ENCODE data around the gene ANKK1.

Gene ANKK1

GRCh38 chr11:113446112-113446511 is 58.5 kb downstream of the ANKK1 start:
- no peak overlapping the region for H3K4me3 ChIP-seq (IDR thresholded peaks at IDR 0.05; ENCODE audit: insufficient read depth, low read depth, low read length)
- H3K4me1 ChIP-seq (ENCODE audit: low read depth, poor library complexity, severe bottlenecking) = no peaks in the 10 kb centered on the region
- H3K36me3 ChIP-seq (ENCODE audit: insufficient read depth) = no peaks in the 10 kb centered on the region
- H3K79me2 ChIP-seq (ENCODE audit: insufficient read depth, low read depth) = no peaks in the 10 kb centered on the region
- no peaks in the 10 kb centered on the region for H4K20me1 ChIP-seq (ENCODE audit: insufficient read depth)
- no peak overlapping the region for H3K9ac ChIP-seq
- H3K27me3 ChIP-seq (ENCODE audit: insufficient read depth, low read depth) = no peaks in the 10 kb centered on the region
- no peak overlapping the region for H2AFZ ChIP-seq (ENCODE audit: low read depth)
- TF ChIP-seq CTCF (conservative IDR thresholded peaks at IDR 0.05; ENCODE audit: low read depth, low read length) = no peak
- H3K27ac ChIP-seq = no peak overlapping the region
- H3K4me2 ChIP-seq = no peak overlapping the region

DNA sequence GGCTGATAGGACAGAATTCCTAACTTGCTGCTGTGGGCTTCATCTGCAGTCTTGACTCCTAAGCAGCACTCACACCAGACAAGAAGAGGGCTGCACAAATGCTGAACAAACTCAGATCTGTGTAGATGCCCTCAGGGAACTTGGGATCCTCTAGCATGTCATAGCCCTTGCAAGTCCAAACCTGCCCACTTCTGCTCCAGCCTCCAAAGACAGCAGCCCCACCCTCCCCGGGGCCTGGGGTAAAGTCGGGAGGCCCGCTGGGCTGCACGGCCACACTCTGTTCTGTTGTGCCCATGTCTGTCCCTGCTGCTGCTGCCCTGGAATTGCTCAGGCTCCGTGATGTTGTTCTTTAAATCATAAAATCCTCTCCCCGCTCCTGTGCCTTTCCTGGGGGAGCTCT is 59.4 kb downstream of the ANKK1 start:
- H2AFZ ChIP-seq (ENCODE audit: low read depth) = no peak overlapping the region
- H3K4me3 ChIP-seq (IDR thresholded peaks at IDR 0.05; ENCODE audit: insufficient read depth, low read depth, low read length) = no peak overlapping the region
- H3K27ac ChIP-seq = no peak overlapping the region
- no peaks in the 10 kb centered on the region for H4K20me1 ChIP-seq (ENCODE audit: insufficient read depth)
- H3K27me3 ChIP-seq (ENCODE audit: insufficient read depth, low read depth) = no peaks in the 10 kb centered on the region
- H3K4me1 ChIP-seq (ENCODE audit: low read depth, poor library complexity, severe bottlenecking) = no peaks in the 10 kb centered on the region
- H3K79me2 ChIP-seq (ENCODE audit: insufficient read depth, low read depth) = no peaks in the 10 kb centered on the region
- H3K9ac ChIP-seq = no peak overlapping the region
- no peak for TF ChIP-seq CTCF (conservative IDR thresholded peaks at IDR 0.05; ENCODE audit: low read depth, low read length)
- H3K36me3 ChIP-seq (ENCODE audit: insufficient read depth) = no peaks in the 10 kb centered on the region
- H3K4me2 ChIP-seq = no peak overlapping the region

- Histone ChIP-seq H4K20me1 (ENCODE audit: insufficient read depth) (no peaks in the 10 kb centered on the region), H3K4me2 (no peak overlapping the region), H3K36me3 (ENCODE audit: insufficient read depth) (no peaks in the 10 kb centered on the region), H3K4me3 (IDR thresholded peaks at IDR 0.05; ENCODE audit: insufficient read depth, low read depth, low read length) (no peak overlapping the region), H3K4me1 (ENCODE audit: low read depth, poor library complexity, severe bottlenecking) (no peaks in the 10 kb centered on the region), H2AFZ (ENCODE audit: low read depth) (no peak overlapping the region), H3K27me3 (ENCODE audit: insufficient read depth, low read depth) (no peaks in the 10 kb centered on the region), H3K9ac (no peak overlapping the region), H3K79me2 (ENCODE audit: insufficient read depth, low read depth) (no peaks in the 10 kb centered on the region), H3K27ac (no peak overlapping the region)
- no peak for TF ChIP-seq CTCF (conservative IDR thresholded peaks at IDR 0.05; ENCODE audit: low read depth, low read length)
Observed at GRCh38 chr11:113447621-113448315, 60.2 kb downstream of the ANKK1 start.

DNA sequence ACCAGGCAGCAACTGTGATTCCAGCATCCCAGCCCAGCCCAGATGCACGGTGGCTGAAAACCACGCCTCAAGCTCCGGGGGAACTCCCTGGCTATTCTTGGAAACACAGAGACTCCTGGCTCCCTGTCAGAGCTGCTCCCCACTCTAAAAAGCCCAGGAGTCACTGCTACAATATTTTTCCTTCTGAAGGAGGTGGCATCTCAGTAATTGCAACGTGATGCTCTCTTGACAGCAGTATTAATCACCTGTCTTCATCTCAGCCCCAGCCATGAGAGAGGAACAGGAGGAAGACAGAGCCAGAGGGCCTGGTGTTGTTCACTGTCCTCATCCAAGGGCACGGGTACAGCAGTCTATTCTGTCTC is 60.7 kb downstream of the ANKK1 start:
- Histone ChIP-seq H3K79me2 (ENCODE audit: insufficient read depth, low read depth) (no peaks in the 10 kb centered on the region), H3K4me3 (IDR thresholded peaks at IDR 0.05; ENCODE audit: insufficient read depth, low read depth, low read length) (no peak overlapping the region), H4K20me1 (ENCODE audit: insufficient read depth) (no peaks in the 10 kb centered on the region), H3K27ac (no peak overlapping the region), H3K27me3 (ENCODE audit: insufficient read depth, low read depth) (no peaks in the 10 kb centered on the region), H3K36me3 (ENCODE audit: insufficient read depth) (no peaks in the 10 kb centered on the region), H3K9ac (no peak overlapping the region), H2AFZ (ENCODE audit: low read depth) (no peak overlapping the region), H3K4me1 (ENCODE audit: low read depth, poor library complexity, severe bottlenecking) (no peaks in the 10 kb centered on the region), H3K4me2 (no peak overlapping the region)
- TF ChIP-seq CTCF (conservative IDR thresholded peaks at IDR 0.05; ENCODE audit: low read depth, low read length) = no peak

All from KMS-11 (cell line).